ENCODE measurements around the gene KLHL15.
"Not testable (repeated sequence)": the region's sequence is repeated elsewhere in the genome, so short reads cannot be mapped to it uniquely, and the experiment has no call there.

The KLHL15 gene

DNA sequence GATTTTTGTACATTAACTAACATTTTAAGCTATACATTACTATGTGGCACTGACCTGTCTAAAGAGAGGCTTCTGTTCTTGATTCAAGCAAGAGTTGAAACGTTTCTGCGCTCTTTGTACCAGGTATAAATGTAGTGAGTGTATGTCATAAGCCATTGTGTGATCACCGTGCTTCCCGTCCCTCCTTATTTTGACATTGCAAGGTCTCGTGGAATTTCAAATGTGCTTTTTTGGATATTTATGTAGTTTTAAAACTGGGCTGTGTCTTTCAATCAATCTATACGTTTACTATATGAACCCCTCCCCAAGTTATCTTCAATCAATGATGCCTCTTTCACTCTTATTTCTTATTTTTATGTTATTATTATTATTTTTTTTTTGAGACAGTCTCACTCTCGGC, at the start of gene KLHL15:
Gene KLHL15, minus strand, starts transcription at position 101 of the 400 bp plus-strand sequence. CDS start 20,493 bp downstream, outside the sequence.
- TF ChIP-seq CTCF (IDR thresholded peaks at IDR 0.05; ENCODE audit: insufficient read depth, low read length, poor library complexity, severe bottlenecking): no peak
- Histone ChIP-seq H3K4me3 (replicated peaks; ENCODE audit: low read depth, low read length) (peak within 1 kb of the TSS; percentile 62), H3K27me3 (replicated peaks; ENCODE audit: control insufficient read depth, insufficient read depth, low read length) (no peaks in the 10 kb centered on the region), H3K36me3 (ENCODE audit: control insufficient read depth, insufficient read depth, low read length) (no peaks in the 10 kb centered on the region)
- no peak for DNase-seq (ENCODE audit: extremely low read depth, insufficient read length)

DNA sequence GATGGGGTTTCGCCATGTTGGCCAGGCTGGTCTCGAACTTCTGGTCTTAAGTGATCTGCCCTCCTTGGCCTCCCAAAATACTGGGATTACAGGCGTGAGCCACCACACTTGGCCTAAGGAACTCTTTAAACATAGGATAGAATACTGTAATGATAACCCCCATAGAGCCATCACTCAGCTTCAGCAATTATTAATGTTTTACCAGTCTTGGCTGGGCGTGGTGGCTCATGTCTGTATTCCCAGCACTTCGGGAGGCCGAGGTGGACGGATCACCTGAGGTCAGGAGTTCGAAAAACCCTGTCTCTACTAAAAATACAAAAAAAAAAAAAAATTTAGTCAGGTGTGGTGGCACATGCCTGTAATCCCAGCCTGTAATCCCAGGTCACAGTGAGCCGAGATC, 42.9 kb upstream of the KLHL15 start:
- no peak overlapping the region for H3K4me3 ChIP-seq (replicated peaks; ENCODE audit: low read depth, low read length)
- no peak for DNase-seq (ENCODE audit: extremely low read depth, insufficient read length)
- TF ChIP-seq CTCF (IDR thresholded peaks at IDR 0.05; ENCODE audit: insufficient read depth, low read length, poor library complexity, severe bottlenecking): no peak
- no peaks in the 10 kb centered on the region for H3K27me3 ChIP-seq (replicated peaks; ENCODE audit: control insufficient read depth, insufficient read depth, low read length)
- H3K36me3 ChIP-seq (ENCODE audit: control insufficient read depth, insufficient read depth, low read length): peaks cover 9% of the 10 kb centered on the region

DNA sequence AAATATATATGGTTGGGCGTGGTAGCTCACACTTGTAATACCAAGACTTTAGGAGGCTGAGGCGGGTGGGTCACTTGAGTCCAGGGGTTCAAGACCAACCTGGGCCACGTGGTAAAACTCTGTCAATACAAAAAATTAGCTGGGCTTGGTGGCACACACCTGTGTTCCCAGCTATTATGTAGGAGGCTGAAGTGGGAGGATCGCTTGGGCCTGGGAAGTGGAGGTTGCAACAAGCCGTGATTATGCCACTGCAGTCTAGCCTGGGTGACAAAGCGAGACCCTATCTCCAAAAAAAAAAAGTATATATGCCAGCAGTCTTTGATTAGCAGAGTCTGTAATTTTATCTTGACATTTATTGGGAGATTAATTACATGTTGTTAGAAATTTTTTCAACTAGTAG, 36.5 kb upstream of the KLHL15 start:
- no peak for TF ChIP-seq CTCF (IDR thresholded peaks at IDR 0.05; ENCODE audit: insufficient read depth, low read length, poor library complexity, severe bottlenecking)
- no peak for DNase-seq (ENCODE audit: extremely low read depth, insufficient read length)
- H3K4me3 ChIP-seq (replicated peaks; ENCODE audit: low read depth, low read length): no peak overlapping the region
- H3K27me3 ChIP-seq (replicated peaks; ENCODE audit: control insufficient read depth, insufficient read depth, low read length): no peaks in the 10 kb centered on the region
- H3K36me3 ChIP-seq (ENCODE audit: control insufficient read depth, insufficient read depth, low read length): peaks cover 16% of the 10 kb centered on the region

- no peak for DNase-seq (ENCODE audit: extremely low read depth, insufficient read length)
- Histone ChIP-seq H3K4me3 (replicated peaks; ENCODE audit: low read depth, low read length) (no peak overlapping the region), H3K36me3 (ENCODE audit: control insufficient read depth, insufficient read depth, low read length) (peaks cover 3% of the 10 kb centered on the region), H3K27me3 (replicated peaks; ENCODE audit: control insufficient read depth, insufficient read depth, low read length) (no peaks in the 10 kb centered on the region)
- TF ChIP-seq CTCF (IDR thresholded peaks at IDR 0.05; ENCODE audit: insufficient read depth, low read length, poor library complexity, severe bottlenecking): no peak
These were observed 28.0 kb upstream of the KLHL15 start for GRCh38 chrX:24055043-24055356.

DNA sequence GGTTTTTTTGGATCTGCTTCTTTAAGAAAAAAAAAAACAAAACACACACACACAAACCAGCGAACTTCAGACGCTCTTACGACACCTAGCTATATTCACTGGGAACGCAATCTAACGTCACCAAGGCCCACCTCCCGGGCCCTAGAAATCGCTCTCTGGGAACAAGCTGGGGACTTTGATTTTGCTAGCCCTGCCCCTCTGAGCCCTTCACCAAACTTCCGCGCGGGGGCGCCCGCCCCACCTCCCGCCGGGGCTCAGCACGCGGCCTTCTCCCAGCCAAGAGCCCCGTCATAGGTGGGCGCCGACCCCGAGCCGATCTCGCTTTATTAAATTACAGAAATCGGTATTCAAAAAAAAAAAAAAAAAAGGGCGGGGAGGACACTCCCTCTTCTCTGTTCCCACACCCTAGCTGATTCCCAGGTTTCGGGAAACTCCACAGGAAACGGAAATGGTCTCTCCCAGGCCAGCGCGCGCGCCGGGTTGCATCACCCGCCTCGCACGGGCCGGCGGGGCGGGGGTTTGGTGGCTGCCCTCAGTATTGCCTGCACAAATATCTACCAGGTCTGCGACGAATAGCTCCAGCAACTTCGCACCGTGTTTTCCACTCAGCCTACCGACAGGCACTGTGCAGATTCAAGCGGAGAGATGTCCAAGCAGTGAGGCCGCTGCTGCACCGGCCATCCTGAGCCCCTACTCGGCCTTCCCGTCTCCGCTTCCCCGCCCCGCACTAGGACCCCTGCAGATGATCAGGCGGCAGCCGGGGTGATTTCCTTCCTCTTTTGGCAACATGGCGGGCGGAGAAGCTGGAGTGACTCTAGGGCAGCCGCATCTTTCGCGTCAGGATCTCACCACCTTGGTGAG, 27.4 kb upstream of the KLHL15 start, which contains the start of gene EIF2S3:
Gene EIF2S3, plus strand, starts transcription at position 775 of the 861 bp plus-strand sequence. Its CDS starts 13 bp downstream, at position 788.
- TF ChIP-seq CTCF (IDR thresholded peaks at IDR 0.05; ENCODE audit: insufficient read depth, low read length, poor library complexity, severe bottlenecking): peak; percentile 85
- DNase-seq (ENCODE audit: extremely low read depth, insufficient read length): peak; percentile 97
- Histone ChIP-seq H3K27me3 (replicated peaks; ENCODE audit: control insufficient read depth, insufficient read depth, low read length) (no peaks in the 10 kb centered on the region), H3K36me3 (ENCODE audit: control insufficient read depth, insufficient read depth, low read length) (peaks cover 3% of the 10 kb centered on the region), H3K4me3 (replicated peaks; ENCODE audit: low read depth, low read length) (no peak within 1 kb of the TSS)

- H3K36me3 ChIP-seq (ENCODE audit: control insufficient read depth, insufficient read depth, low read length); H3K4me3 ChIP-seq (replicated peaks; ENCODE audit: low read depth, low read length); DNase-seq (ENCODE audit: extremely low read depth, insufficient read length); H3K27me3 ChIP-seq (replicated peaks; ENCODE audit: control insufficient read depth, insufficient read depth, low read length): not testable (repeated sequence)
These were observed 23.7 kb upstream of the KLHL15 start for GRCh38 chrX:24050522-24051318.

DNA sequence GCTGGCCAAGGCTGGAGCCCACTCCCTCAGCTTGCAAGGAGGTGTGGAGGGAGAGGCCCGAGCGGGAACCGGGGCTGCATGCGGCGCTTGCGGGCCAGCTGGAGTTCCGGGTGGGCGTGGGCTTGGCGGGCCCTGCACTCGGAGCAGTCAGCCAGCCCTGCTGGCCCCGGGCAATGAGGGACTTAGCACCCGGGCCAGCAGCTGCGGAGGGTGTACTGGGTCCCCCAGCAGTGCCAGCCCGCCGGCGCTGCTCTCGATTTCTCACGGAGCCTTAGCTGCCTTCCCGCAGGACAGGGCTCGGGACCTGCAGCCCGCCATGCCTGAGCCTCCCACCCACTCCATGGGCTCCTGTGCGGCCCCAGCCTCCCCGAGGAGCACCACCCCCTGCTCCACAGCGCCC, 22.7 kb upstream of the KLHL15 start:
- not testable (repeated sequence) for H3K27me3 ChIP-seq (replicated peaks; ENCODE audit: control insufficient read depth, insufficient read depth, low read length); H3K4me3 ChIP-seq (replicated peaks; ENCODE audit: low read depth, low read length); DNase-seq (ENCODE audit: extremely low read depth, insufficient read length); H3K36me3 ChIP-seq (ENCODE audit: control insufficient read depth, insufficient read depth, low read length)

DNA sequence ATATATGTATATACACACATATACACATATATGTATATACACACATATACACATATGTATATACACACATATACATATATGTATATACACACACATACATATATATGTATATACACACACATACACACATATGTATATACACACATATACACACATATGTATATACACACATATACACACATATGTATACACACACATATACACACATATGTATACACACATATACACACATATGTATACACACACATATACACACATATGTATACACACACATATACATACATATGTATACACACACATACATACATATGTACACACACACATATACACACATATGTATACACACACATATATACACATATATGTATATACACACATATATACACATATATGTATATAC, 19.1 kb upstream of the KLHL15 start:
- not testable (repeated sequence) for H3K27me3 ChIP-seq (replicated peaks; ENCODE audit: control insufficient read depth, insufficient read depth, low read length); H3K4me3 ChIP-seq (replicated peaks; ENCODE audit: low read depth, low read length); H3K36me3 ChIP-seq (ENCODE audit: control insufficient read depth, insufficient read depth, low read length); DNase-seq (ENCODE audit: extremely low read depth, insufficient read length)

Measured in GM06990 (cell line).